Adrenal gland (tissue), 12 donors: ENCODE data around the gene KLHDC4. TPM values are rescaled to one million over a fixed set of nuclear protein-coding genes. Genes with fewer than 3 reads are reported as not detected.

Source experiments
- DNase-seq, 7 donors: peaks; one replicate each; pipeline ENCODE4 v3.0.0-alpha.2; 2019 to 2020
- H3K27ac ChIP-seq, 5 donors: fragments of 200-600 bp; sonication (generic) in 4 of 5; 1 replicate in 3 of 5; 2 replicates in 2 of 5; pipeline versions ENCODE4 v1.5.1 to v1.8.0; 2016 to 2020; ENCODE audit warnings: mild to moderate bottlenecking in 1 of 5
- H3K27me3 ChIP-seq: fragments of 200-600 bp; 2 replicates; pipeline ENCODE4 v1.8.0; 2021
- H3K36me3 ChIP-seq, 2 donors: fragments of 200-600 bp; replicated peaks in 1 of 2; 1 replicate in 1 of 2; 2 replicates in 1 of 2; pipeline versions ENCODE4 v1.5.1 to v1.8.0; 2018 to 2022
- H3K4me1 ChIP-seq, 2 donors: fragments of 200-600 bp; replicated peaks in 1 of 2; 1 replicate in 1 of 2; 2 replicates in 1 of 2; pipeline versions ENCODE4 v1.5.1 to v1.8.0; 2018 to 2021
- H3K4me3 ChIP-seq, 4 donors: fragments of 200-600 bp; sonication (generic) in 3 of 4; one replicate each; pipeline ENCODE4 v1.5.1; 2016 to 2018
- H3K9me3 ChIP-seq, 3 donors: fragments of 200-600 bp; sonication (generic) in 1 of 3; replicated peaks in 1 of 3; 1 replicate in 2 of 3; 2 replicates in 1 of 3; pipeline versions ENCODE4 v1.5.1 to v1.8.0; 2016 to 2021
- POLR2A ChIP-seq, 2 donors: fragments of 450-650 bp; IDR thresholded peaks; one replicate each; pipeline ENCODE4 v1.6.1; 2017; ENCODE audit warnings: antibody characterized with exemption in 2 of 2, mild to moderate bottlenecking in 2 of 2, moderate library complexity in 1 of 2
- WGBS, 4 donors: extraction: QIAGEN DNeasy Blood & Tissue Kit in 2 of 4; methylation state at CpG; one replicate each; pipeline versions ENCODE4 v1.1.5 to v1.1.7; 2013 to 2017; 5-methylcytosine and 5-hydroxymethylcytosine counted together
- intact Hi-C, 2 donors: fragments of 100-400 bp; cut with DNase I; formaldehyde crosslinking; loops; one replicate each; pipeline versions ENCODE4 v1.14.1 to v1.15.0; 2022 to 2023
- polyA plus RNA-seq, 3 donors: library from polyadenylated mRNA; stranded (reverse); fragments of 200-250 nt in 2 of 3; fragments of 350-450 nt in 1 of 3; fragmentation: Illumina TruSeq in 1 of 3; extraction: RNeasy Lipid Tissue Mini Kit (QIAGEN cat#74804) in 1 of 3; gene quantifications; one replicate each; pipeline ENCODE4 v1.2.3, GENCODE V29; 2013 to 2014
- total RNA-seq, 9 donors: library from RNA; depleted of rRNA in 4 of 9; stranded (reverse); fragments of >200 nt in 4 of 9; fragments of 120-200 nt in 1 of 9; fragmentation: NEBNext Ultra II Directional in 1 of 9; extraction: Animal tissue kit (Norgen Biotek cat#: 25700) in 1 of 9; gene quantifications; one replicate each; pipeline versions ENCODE4 v1.1.0 to v1.2.4, GENCODE V29; 2013 to 2023
- TF ChIP-seq, protein P1 (sequence below), 6 experiments: fragments of 450-650 bp in 4 of 6; fragments of 200-600 bp in 2 of 6; sonication (generic) in 1 of 6; IDR thresholded peaks; 1 replicate in 5 of 6; 2 replicates in 1 of 6; pipeline versions ENCODE4 v1.5.1 to v1.8.0; 2016 to 2021; ENCODE audit warnings: antibody characterized with exemption in 6 of 6, mild to moderate bottlenecking in 2 of 6, moderate library complexity in 1 of 6
- donor health status: healthy with polysubstance abuse.
- donor health status: Bipolar disorder and iron deficiency.
- donor health status: DM: yes; HTN: yes; CAD: no.
- donor health status: DM: no; HTN: no; CAD: no.
- donor health status: DM: no; HTN: no; CAD: no.
- donor health status: DM: yes; HTN: yes; CAD: no.

The KLHDC4 gene
- total and polyA plus RNA-seq, 12 donors, result 15.4 to 94.0 (median 26.4) TPM

DNA sequence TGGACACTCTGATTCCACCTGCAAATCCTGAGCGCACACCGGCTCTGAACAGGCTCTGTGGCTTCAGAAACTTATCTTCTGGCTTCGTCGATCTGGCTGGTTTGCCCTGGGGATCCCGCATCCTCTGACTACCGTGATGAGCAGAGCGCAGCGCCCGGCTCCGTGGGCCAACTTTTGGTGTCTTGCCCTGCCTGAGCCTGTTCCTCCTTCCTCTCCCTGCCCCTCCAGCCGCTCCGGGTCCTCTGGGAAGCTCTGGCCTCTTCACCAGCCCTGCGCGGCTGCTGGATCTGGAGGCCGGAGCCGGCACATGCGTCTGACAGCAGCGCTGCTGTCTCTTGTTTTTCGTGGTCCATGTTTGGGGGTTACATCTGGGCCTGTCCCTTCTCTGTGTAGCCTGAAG lies 97.8 kb downstream of the KLHDC4 start:
- 85 to 91% (median 89%) methylated on average over 14 to 19 of the region's 19 CpGs for WGBS, 4 donors
- Histone ChIP-seq H3K4me3 (no peak overlapping the region), H3K27ac (no peak overlapping the region), H3K27me3 (no peaks in the 10 kb centered on the region), H3K4me1 (no peaks in the 10 kb centered on the region), H3K9me3 (no peaks in the 10 kb centered on the region), H3K36me3 (no peaks in the 10 kb centered on the region)
- DNase-seq, result no peak
- intact Hi-C loops, result no loop called here
- TF ChIP-seq POLR2A (IDR thresholded peaks at IDR 0.05), result no peak
- TF ChIP-seq, protein P1, sequence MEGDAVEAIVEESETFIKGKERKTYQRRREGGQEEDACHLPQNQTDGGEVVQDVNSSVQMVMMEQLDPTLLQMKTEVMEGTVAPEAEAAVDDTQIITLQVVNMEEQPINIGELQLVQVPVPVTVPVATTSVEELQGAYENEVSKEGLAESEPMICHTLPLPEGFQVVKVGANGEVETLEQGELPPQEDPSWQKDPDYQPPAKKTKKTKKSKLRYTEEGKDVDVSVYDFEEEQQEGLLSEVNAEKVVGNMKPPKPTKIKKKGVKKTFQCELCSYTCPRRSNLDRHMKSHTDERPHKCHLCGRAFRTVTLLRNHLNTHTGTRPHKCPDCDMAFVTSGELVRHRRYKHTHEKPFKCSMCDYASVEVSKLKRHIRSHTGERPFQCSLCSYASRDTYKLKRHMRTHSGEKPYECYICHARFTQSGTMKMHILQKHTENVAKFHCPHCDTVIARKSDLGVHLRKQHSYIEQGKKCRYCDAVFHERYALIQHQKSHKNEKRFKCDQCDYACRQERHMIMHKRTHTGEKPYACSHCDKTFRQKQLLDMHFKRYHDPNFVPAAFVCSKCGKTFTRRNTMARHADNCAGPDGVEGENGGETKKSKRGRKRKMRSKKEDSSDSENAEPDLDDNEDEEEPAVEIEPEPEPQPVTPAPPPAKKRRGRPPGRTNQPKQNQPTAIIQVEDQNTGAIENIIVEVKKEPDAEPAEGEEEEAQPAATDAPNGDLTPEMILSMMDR (IDR thresholded peaks at IDR 0.05), result no peak

DNA sequence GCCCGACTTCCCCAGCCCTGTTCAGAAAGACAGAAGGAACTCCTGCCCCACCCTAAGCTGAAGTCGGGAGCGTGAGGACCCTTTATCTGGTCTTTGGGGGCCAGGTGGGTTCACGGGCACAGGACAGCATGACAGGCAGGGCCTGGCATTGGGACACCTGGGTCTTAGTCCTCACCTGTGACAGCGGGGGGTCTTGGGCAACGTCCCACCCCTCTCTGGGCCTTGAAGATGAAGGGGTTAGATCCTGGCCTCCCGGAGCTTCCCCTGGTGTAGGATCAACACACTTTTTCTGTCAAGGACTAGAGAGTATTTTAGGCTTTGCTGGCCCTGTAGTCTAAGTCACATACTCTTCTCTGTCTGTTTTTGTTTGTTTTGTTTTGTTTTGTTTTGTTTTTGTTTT lies 98.3 kb downstream of the KLHDC4 start:
- no peak overlapping the region for H3K27ac ChIP-seq
- TF ChIP-seq, protein P1 (IDR thresholded peaks at IDR 0.05), result no peak
- no peak for TF ChIP-seq POLR2A (IDR thresholded peaks at IDR 0.05)
- intact Hi-C loops, result no loop called here
- H3K36me3 ChIP-seq, result no peaks in the 10 kb centered on the region
- no peak for DNase-seq
- H3K4me1 ChIP-seq, result no peaks in the 10 kb centered on the region
- 68 to 76% (median 73%) methylated on average over 3 to 7 of the region's 7 CpGs for WGBS, 4 donors
- no peaks in the 10 kb centered on the region for H3K9me3 ChIP-seq
- H3K27me3 ChIP-seq, result no peaks in the 10 kb centered on the region
- H3K4me3 ChIP-seq, result no peak overlapping the region

DNA sequence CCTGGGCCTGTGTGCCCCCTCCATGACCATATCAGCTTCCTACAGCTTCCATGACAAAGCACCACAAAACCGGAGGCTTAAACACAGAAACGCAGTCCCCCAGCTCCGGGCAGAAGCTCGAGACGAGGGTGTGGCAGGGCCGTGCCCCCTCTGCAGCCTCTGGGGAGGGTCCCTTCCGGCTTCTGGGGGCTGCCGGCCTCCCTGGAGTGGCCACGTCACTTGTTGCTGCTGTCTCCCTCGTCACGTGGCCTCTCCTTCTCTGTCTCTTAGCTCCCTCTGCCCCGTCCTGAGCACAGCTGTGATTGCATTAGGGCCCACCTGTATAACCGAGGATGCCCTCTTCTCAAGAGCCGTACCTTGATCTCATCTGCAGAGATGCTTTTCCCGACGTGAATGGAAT lies 98.9 kb downstream of the KLHDC4 start:
- H3K4me1 ChIP-seq, result no peaks in the 10 kb centered on the region
- no peak overlapping the region for H3K27ac ChIP-seq
- no peak overlapping the region for H3K4me3 ChIP-seq
- no peak for DNase-seq
- WGBS, 4 donors, result 64 to 78% (median 72%) methylated on average over 11 to 16 of the region's 16 CpGs
- TF ChIP-seq, protein P1 (IDR thresholded peaks at IDR 0.05), result no peak
- no peak for TF ChIP-seq POLR2A (IDR thresholded peaks at IDR 0.05)
- H3K27me3 ChIP-seq, result no peaks in the 10 kb centered on the region
- H3K9me3 ChIP-seq, result no peaks in the 10 kb centered on the region
- intact Hi-C loops, result no loop called here
- H3K36me3 ChIP-seq, result no peaks in the 10 kb centered on the region

DNA sequence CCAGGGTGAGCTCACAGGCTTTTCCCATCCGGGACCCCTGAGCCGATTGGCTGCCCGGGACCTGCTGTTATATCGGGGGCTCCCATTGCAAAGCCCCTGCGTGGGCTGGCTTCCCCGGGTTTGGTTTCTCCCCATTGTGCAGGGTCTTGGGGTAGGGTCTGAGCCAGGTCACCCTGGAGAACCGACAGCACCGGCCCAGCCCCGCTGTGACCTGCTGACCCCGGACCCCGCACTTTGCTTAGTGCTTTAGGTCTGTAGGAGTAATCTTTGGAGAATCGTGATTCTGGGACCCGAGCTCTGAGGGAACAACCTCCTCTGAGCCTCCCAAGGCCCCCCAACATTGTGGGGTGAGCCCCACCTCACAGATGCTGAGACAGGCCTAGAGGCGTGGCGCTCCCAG lies 100.6 kb downstream of the KLHDC4 start:
- no peak overlapping the region for H3K4me3 ChIP-seq
- no peak for TF ChIP-seq POLR2A (IDR thresholded peaks at IDR 0.05)
- TF ChIP-seq, protein P1 (IDR thresholded peaks at IDR 0.05), result no peak
- no peaks in the 10 kb centered on the region for H3K9me3 ChIP-seq
- no peak for DNase-seq
- no peaks in the 10 kb centered on the region for H3K4me1 ChIP-seq
- H3K27me3 ChIP-seq, result no peaks in the 10 kb centered on the region
- H3K27ac ChIP-seq, result no peak overlapping the region
- H3K36me3 ChIP-seq, result no peaks in the 10 kb centered on the region
- 81 to 93% (median 87%) methylated on average over 9 to 15 of the region's 15 CpGs for WGBS, 4 donors
- intact Hi-C loops, result no loop called here
